ENCODE results near the gene LCN15. TPM values are rescaled to one million over a fixed set of nuclear protein-coding genes. Genes with fewer than 3 reads are reported as not detected.

The LCN15 gene
- total RNA-seq, 1 donor from 2014 or later, result not detected

GRCh38 chr9:136729926-136730325 lies 34.4 kb downstream of the LCN15 start:
- no peaks in the 10 kb centered on the region for H3K9me3 Mint-ChIP-seq (ENCODE audit: unreplicated experiment)
- H3K4me1 ChIP-seq (ENCODE audit: insufficient read depth, low read length), result peaks cover 25% of the 10 kb centered on the region
- no peak overlapping the region for H2AFZ ChIP-seq (ENCODE audit: low read depth, low read length)
- H3K4me3 Mint-ChIP-seq (ENCODE audit: unreplicated experiment), result peak overlapping the region; percentile 70
- H3K36me3 ChIP-seq (ENCODE audit: insufficient read depth, low read length), result peaks cover 11% of the 10 kb centered on the region
- H3K27ac Mint-ChIP-seq (ENCODE audit: unreplicated experiment), result no peak overlapping the region
- peaks cover 2% of the 10 kb centered on the region for H3K36me3 Mint-ChIP-seq (ENCODE audit: low read depth, unreplicated experiment)
- TF ChIP-seq EZH2 (IDR thresholded peaks at IDR 0.05; ENCODE audit: insufficient read depth, low read length) (no peak), CTCF (IDR thresholded peaks at IDR 0.05; ENCODE audit: insufficient read depth, low read depth, low read length) (no peak)
- peaks cover 47% of the 10 kb centered on the region for H4K20me1 ChIP-seq (ENCODE audit: insufficient read depth, low read length)
- no peak overlapping the region for H3K9ac ChIP-seq (ENCODE audit: low read length)
- no peaks in the 10 kb centered on the region for H3K27me3 Mint-ChIP-seq (ENCODE audit: low read depth, unreplicated experiment)
- peaks cover 63% of the 10 kb centered on the region for H3K79me2 ChIP-seq (ENCODE audit: insufficient read depth, low read length)
- no peaks in the 10 kb centered on the region for H3K9me3 ChIP-seq (ENCODE audit: insufficient read depth, low read depth, low read length)
- no peak for FAIRE-seq
- H3K27me3 ChIP-seq (ENCODE audit: insufficient read depth, low read length), result no peaks in the 10 kb centered on the region
- no peak for DNase-seq (ENCODE audit: low read depth)
- no peak overlapping the region for H3K4me2 ChIP-seq (ENCODE audit: low read length)
- peaks cover 7% of the 10 kb centered on the region for H3K4me1 Mint-ChIP-seq (ENCODE audit: low read depth, unreplicated experiment)
- no peak overlapping the region for H3K4me3 ChIP-seq (ENCODE audit: insufficient read depth, low read depth, low read length)
- H3K27ac ChIP-seq (ENCODE audit: low read depth, low read length), result no peak overlapping the region

GRCh38 chr9:136729144-136729543 lies 35.2 kb downstream of the LCN15 start:
- H3K27me3 Mint-ChIP-seq (ENCODE audit: low read depth, unreplicated experiment), result no peaks in the 10 kb centered on the region
- Histone ChIP-seq H3K4me3 (ENCODE audit: insufficient read depth, low read depth, low read length) (peak overlapping the region; percentile 91), H3K9ac (ENCODE audit: low read length) (peak overlapping the region; percentile 90), H4K20me1 (ENCODE audit: insufficient read depth, low read length) (peaks cover 55% of the 10 kb centered on the region), H3K27ac (ENCODE audit: low read depth, low read length) (no peak overlapping the region), H2AFZ (ENCODE audit: low read depth, low read length) (no peak overlapping the region), H3K79me2 (ENCODE audit: insufficient read depth, low read length) (peaks cover 71% of the 10 kb centered on the region), H3K9me3 (ENCODE audit: insufficient read depth, low read depth, low read length) (no peaks in the 10 kb centered on the region), H3K27me3 (ENCODE audit: insufficient read depth, low read length) (no peaks in the 10 kb centered on the region), H3K4me2 (ENCODE audit: low read length) (peak overlapping the region; percentile 97), H3K4me1 (ENCODE audit: insufficient read depth, low read length) (peaks cover 25% of the 10 kb centered on the region), H3K36me3 (ENCODE audit: insufficient read depth, low read length) (peaks cover 17% of the 10 kb centered on the region)
- H3K4me3 Mint-ChIP-seq (ENCODE audit: unreplicated experiment), result peak overlapping the region; percentile 70
- H3K27ac Mint-ChIP-seq (ENCODE audit: unreplicated experiment), result no peak overlapping the region
- FAIRE-seq (no peak), DNase-seq (ENCODE audit: low read depth) (no peak)
- H3K9me3 Mint-ChIP-seq (ENCODE audit: unreplicated experiment), result no peaks in the 10 kb centered on the region
- peaks cover 12% of the 10 kb centered on the region for H3K4me1 Mint-ChIP-seq (ENCODE audit: low read depth, unreplicated experiment)
- no peak for TF ChIP-seq CTCF (IDR thresholded peaks at IDR 0.05; ENCODE audit: insufficient read depth, low read depth, low read length)
- H3K36me3 Mint-ChIP-seq (ENCODE audit: low read depth, unreplicated experiment), result peaks cover 5% of the 10 kb centered on the region

- no peaks in the 10 kb centered on the region for H3K9me3 Mint-ChIP-seq (ENCODE audit: unreplicated experiment)
- H3K36me3 Mint-ChIP-seq (ENCODE audit: low read depth, unreplicated experiment), result peaks cover 5% of the 10 kb centered on the region
- Histone ChIP-seq H3K27me3 (ENCODE audit: insufficient read depth, low read length) (no peaks in the 10 kb centered on the region), H3K4me3 (ENCODE audit: insufficient read depth, low read depth, low read length) (peak overlapping the region; percentile 91), H2AFZ (ENCODE audit: low read depth, low read length) (peak overlapping the region; percentile 92), H4K20me1 (ENCODE audit: insufficient read depth, low read length) (peaks cover 60% of the 10 kb centered on the region), H3K27ac (ENCODE audit: low read depth, low read length) (no peak overlapping the region), H3K9me3 (ENCODE audit: insufficient read depth, low read depth, low read length) (no peaks in the 10 kb centered on the region), H3K4me1 (ENCODE audit: insufficient read depth, low read length) (peaks cover 25% of the 10 kb centered on the region), H3K9ac (ENCODE audit: low read length) (peak overlapping the region; percentile 90), H3K36me3 (ENCODE audit: insufficient read depth, low read length) (peaks cover 22% of the 10 kb centered on the region), H3K4me2 (ENCODE audit: low read length) (peak overlapping the region; percentile 97), H3K79me2 (ENCODE audit: insufficient read depth, low read length) (peaks cover 76% of the 10 kb centered on the region)
- TF ChIP-seq EZH2 (IDR thresholded peaks at IDR 0.05; ENCODE audit: insufficient read depth, low read length), result no peak
- TF ChIP-seq CTCF (IDR thresholded peaks at IDR 0.05; ENCODE audit: insufficient read depth, low read depth, low read length), result no peak
- DNase-seq (ENCODE audit: low read depth) (no peak), FAIRE-seq (no peak)
- H3K27me3 Mint-ChIP-seq (ENCODE audit: low read depth, unreplicated experiment), result no peaks in the 10 kb centered on the region
- peak overlapping the region; percentile 70 for H3K4me3 Mint-ChIP-seq (ENCODE audit: unreplicated experiment)
- H3K4me1 Mint-ChIP-seq (ENCODE audit: low read depth, unreplicated experiment), result peaks cover 15% of the 10 kb centered on the region
- no peak overlapping the region for H3K27ac Mint-ChIP-seq (ENCODE audit: unreplicated experiment)
Observed at GRCh38 chr9:136728548-136729123, 35.7 kb downstream of the LCN15 start.

Data from astrocyte (in vitro differentiated cells and primary cell).